GM21619 (cell line): ENCODE measurements around the gene COL1A1.
A peak's percentile ranks its signal among the peaks of the same experiment; 100 is the strongest.

ENCODE experiments used
- ATAC-seq: cut with Tn5 transposase; IDR thresholded peaks from one replicate; pipeline ENCODE4 v1.9.1; 2021; ENCODE audit not compliant: unreplicated experiment

COL1A1 gene

GRCh38 chr17:50144355-50144754 is 57.1 kb downstream of the COL1A1 start:
- ATAC-seq = no peak

DNA sequence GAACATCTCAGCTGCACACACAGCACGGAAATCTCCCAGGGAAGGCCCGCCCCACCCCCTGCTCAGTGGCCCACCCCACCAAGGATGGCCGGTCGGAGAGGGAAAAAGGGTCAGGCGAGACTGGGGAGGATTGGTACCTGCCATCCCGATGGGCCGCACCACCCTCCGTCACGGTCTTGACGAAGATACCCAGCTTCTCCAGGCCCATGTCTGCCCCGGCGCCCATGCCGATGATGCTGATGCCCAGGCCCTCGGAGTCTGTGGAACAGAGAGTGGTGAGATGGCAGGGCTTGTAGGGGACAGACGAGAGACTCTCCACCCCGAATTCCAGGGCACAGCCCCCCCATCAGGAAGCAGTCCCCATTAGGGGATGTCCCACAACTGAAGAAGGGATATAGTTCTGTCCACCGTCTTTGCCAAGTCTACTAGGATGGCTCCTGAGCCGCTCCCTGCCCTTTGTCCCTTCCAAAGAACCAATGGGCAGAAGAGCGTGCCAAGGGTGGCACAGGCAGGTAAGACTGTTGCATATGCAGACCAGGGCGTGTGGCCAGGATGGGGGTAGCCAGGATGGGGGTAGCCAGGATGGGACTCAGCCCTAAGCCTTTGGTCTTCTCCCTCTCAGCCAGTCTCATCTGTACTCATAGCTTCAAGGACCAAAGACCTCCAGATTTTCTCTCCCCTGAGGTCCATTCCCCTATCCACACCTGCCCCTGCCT is 57.8 kb downstream of the COL1A1 start:
- no peak for ATAC-seq

DNA sequence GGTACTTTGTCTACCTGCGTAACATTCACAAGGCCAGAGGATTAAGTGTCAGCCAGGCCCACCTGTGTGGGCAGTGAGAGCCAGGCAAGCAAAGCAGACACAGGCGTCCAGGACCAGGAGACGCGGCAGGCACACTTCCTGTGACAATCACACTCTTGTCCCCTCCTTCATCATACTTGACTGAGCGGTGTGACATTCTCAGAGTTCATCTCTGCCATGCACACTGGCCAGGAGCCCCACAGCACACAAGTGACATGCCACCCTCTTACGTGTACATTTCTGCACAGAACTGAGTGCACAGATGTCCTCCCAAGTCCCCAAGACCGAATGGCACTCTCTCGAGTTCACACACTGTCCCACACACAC is 59.7 kb downstream of the COL1A1 start:
- ATAC-seq = no peak

DNA sequence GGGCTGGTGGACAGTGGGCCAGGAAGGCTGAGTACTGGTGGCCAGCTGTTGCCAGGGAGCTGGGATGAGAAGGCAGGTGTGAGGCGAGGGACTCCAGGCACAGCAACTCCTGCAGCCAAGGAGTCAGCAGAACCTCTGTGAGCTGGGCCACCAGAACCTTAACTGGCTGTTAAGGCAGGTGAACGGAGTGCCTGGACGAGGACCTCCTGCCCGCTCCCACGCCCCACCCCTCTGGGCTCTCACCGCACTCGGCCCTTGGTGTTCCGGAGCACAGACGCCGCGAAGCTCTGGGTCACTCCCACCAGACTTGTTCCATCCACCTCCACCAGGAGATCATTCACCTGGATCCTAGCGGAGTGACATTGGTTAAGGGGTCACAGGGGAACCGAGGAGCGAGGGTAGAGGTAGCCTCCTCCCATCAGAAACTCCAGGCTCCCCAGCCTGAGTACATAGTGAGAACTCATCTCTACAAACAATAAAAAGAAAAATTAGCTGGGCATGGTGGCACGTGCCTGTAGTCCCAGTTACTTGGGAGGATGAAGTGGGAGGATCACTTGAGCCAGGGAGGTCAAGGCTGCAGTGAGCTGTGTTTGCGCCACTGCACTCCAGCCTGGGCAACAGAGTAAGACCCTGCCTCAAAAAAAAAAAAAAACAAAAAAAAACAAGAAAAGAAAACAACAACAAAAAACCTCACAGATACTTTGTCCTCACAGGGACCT is 60.2 kb downstream of the COL1A1 start:
- ATAC-seq = no peak

DNA sequence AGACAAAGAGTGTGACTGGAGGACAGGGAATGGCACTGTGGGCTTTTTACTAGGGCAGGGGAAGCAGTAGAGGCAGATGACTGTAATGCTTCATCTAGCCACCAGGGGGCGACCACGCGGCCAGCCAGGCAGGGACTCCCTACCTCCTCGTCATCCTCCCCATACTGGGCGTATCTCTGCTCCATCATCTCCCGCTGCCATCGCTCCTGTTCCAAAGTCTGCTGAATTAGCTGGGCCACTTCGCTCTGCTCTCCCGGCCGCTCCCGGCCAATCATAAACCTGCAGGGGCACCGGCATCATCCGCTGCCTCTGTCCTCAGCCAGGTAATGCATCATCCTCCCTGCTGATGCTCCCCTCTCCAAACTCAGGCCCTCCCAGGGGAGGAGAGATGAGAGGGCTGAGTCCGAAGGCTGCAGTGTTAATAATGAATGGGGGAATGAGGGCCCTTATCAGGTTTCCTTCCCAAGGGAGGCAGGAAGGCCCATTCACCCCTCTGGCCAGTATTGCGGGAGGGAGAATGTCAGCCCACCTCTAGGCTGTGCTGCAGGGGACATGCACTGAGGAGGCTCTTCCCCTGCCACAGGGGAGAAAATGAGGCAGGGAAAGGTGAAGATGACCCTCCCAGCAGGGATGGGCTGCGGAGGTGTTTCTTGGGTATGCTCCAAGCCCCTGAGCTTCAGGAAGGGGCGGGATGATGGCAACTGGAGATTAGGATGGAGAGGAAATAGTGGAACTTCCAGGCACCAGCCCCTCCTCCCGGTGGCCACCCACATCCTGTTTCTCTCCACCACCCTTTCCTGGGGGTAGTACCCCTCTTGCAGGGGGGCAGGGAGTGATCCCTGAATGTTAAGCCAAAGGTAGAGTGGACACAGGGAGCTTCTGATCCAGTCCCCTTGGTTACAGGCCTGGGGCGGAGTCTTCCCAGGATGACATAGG is 61.2 kb downstream of the COL1A1 start:
- ATAC-seq = peak; percentile 52

DNA sequence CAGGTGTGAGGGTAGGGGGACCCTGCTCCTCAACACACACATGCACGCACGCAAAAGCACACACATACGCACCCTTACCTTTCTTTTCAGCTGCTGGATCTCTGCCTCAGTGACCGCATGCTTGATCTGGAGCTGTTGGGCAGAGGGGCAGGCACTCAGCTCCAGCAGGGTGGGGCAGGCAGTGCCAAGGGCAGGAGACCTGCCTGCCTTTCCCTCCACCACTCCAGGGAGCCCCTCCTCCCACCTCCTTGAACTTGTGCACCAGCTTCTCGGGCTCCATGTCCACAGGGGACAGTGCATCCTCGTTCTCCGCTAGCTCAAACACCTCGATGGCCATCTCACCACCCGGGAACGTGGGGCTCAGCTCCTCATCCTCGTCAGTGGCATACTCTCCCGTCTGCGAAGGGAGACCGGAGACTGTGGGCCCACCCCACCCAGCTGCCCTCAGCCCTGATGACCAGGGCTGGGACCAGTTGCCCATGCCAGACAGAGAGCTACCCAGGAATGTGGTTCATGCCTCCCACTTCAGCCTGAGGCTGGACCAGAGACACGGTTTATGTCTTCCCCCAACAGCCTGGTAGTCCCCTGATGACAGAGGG is 62.1 kb downstream of the COL1A1 start:
- no peak for ATAC-seq

DNA sequence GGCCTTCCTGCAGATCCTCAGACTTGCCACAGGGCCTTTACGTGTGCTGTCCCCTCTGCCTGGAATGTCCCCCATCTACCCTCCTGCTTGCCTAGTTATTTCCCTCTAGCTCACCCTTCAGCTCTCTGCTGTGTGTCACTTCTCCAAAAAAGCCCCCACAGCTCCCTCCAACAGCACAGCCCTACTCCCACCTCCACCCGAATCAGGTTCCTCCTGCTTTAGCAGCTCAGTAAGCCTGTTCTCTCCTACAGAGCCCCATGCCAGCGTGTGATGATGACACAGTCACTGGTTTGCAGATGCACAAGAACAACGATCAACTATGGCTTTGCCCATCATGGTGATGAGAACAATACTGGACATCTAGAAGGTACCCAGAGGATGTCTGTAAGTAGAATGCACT is 64.4 kb downstream of the COL1A1 start:
- no peak for ATAC-seq

DNA sequence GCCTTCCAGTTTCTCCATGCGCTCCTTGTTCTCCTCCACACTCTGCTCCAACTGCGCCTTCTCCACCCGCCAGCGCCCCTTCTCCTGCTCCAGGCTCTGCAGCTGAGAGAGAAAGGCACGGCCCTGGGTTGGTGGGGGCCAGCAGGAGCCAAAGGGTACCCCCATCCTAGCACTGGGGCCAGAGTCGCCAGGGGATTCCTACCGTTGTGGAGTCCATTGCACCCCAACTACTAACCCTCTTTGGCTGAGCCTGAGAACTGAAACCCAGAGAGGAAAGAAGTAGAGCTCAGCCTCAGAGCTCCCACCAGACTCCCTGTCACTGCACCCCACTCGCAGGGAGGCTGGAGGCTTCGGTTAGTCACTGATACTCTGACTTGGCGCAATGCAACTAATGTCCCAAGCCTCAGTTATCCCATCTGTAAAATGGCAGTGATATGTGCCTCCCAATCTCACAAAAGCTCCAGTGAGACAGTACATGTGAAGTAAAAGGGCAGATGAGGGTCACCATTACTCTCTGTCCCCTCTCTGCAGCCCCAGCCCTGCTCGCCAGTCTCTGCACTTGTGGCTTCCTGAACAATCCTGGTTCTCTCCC is 65.2 kb downstream of the COL1A1 start:
- ATAC-seq = no peak

GRCh38 chr17:50135316-50136095 is 65.9 kb downstream of the COL1A1 start:
- no peak for ATAC-seq

GRCh38 chr17:50134206-50135110 is 67.0 kb downstream of the COL1A1 start:
- ATAC-seq = no peak

- ATAC-seq = no peak
Measured at GRCh38 chr17:50133769-50134099, 67.7 kb downstream of the COL1A1 start.
